ENCODE results near the gene IDH3A.

IDH3A gene

DNA sequence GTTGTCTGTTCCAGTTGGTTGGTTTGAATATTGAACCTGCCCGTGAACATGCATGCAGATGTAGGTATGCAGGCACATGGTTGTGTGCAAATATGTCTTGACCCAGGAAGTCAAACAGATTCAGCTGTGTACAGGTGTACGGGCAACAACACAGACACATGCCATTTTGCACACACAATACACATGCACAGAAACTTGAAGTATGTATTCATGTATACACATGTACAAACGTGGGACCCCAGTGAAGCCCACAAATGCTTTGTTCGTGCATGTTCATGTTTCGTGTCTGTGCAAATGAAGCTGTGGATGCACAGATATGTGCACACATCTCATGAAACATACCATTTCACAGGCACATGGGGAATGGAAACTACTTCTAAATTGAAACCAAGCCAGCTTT is 30.7 kb downstream of the IDH3A start:
- H3K56ac ChIP-seq (ENCODE audit: low read length): no peak overlapping the region
- H3K27ac ChIP-seq (ENCODE audit: low read depth, low read length): no peak overlapping the region
- H2BK15ac ChIP-seq (replicated peaks; ENCODE audit: low read depth): no peak overlapping the region
- no peaks in the 10 kb centered on the region for H3K27me3 ChIP-seq (ENCODE audit: insufficient read depth, low read length, poor library complexity)
- WGBS (ENCODE audit: extremely low coverage, insufficient coverage, low lambda C conversion rate): no CpG with 5 or more reads among the region's 5 CpGs
- H3K18ac ChIP-seq (ENCODE audit: low read length): no peak overlapping the region
- no peak for DNase-seq
- no peak overlapping the region for H3K4me2 ChIP-seq (ENCODE audit: low read length)
- no peak overlapping the region for H3K23ac ChIP-seq (ENCODE audit: low read length)
- H4K5ac ChIP-seq (ENCODE audit: low read length): no peak overlapping the region
- no peaks in the 10 kb centered on the region for H3K4me1 ChIP-seq (ENCODE audit: control insufficient read depth, low read depth, low read length)
- no peaks in the 10 kb centered on the region for H3K79me2 ChIP-seq (ENCODE audit: control insufficient read depth, insufficient read depth, low read length)
- H2BK5ac ChIP-seq (ENCODE audit: low read length): no peak overlapping the region
- H3K9ac ChIP-seq (ENCODE audit: low read length): no peak overlapping the region
- no peaks in the 10 kb centered on the region for H3K36me3 ChIP-seq (ENCODE audit: control insufficient read depth, insufficient read depth, low read length)
- H3K4me3 ChIP-seq (ENCODE audit: low read length): no peak overlapping the region
- H2BK120ac ChIP-seq (ENCODE audit: low read depth, low read length): no peak overlapping the region
- no peak overlapping the region for H2AK5ac ChIP-seq (ENCODE audit: low read length)
- H3K4ac ChIP-seq (ENCODE audit: low read depth, low read length): no peak overlapping the region
- no peak overlapping the region for H4K8ac ChIP-seq (ENCODE audit: low read depth, low read length)
- no peaks in the 10 kb centered on the region for H3K79me1 ChIP-seq (ENCODE audit: low read length)

DNA sequence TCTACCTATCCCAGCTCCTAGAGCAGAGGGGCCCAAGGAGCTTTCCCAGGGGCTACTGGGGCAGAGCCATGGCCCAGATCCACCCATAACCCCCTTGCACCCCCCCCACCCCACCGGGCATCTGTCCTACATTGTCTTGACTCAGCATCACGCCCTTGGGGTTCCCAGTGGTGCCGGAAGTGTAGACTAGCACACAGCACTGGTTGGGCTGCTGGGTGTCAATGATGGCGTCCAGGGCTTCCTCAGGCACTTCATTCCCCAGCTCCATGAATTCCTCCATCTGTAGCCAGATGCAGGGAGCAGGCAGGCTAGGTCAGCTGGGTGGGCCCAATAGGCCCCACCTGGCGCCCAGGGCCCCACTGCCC is 33.2 kb downstream of the IDH3A start:
- DNase-seq: no peak
- no CpG with 5 or more reads among the region's 5 CpGs for WGBS (ENCODE audit: extremely low coverage, insufficient coverage, low lambda C conversion rate)
- no peak overlapping the region for H3K9ac ChIP-seq (ENCODE audit: low read length)

DNA sequence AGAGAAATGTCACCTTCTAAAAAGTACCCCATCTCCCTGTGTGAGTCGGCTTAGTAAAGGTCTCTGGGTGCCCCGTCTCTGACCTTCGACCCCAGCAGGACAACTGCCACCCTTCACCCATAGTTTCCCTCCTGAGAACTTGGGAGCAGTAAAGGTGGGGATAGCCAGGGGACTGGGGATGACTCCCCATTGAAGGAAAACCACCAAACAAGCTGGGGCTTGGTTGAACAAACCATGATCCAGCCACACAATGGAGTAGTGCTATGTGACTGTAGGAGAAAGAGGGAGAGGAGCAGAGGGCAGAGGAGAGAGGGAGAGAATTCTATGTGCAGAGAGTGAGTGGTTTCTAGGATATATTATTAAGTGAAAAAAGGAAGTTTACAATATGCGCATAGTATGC is 33.7 kb downstream of the IDH3A start:
- H3K4ac ChIP-seq (ENCODE audit: low read depth, low read length): no peak overlapping the region
- H4K8ac ChIP-seq (ENCODE audit: low read depth, low read length): no peak overlapping the region
- no peak overlapping the region for H4K5ac ChIP-seq (ENCODE audit: low read length)
- H3K4me3 ChIP-seq (ENCODE audit: low read length): no peak overlapping the region
- H2BK15ac ChIP-seq (replicated peaks; ENCODE audit: low read depth): no peak overlapping the region
- H3K79me1 ChIP-seq (ENCODE audit: low read length): no peaks in the 10 kb centered on the region
- H2BK5ac ChIP-seq (ENCODE audit: low read length): no peak overlapping the region
- H3K4me1 ChIP-seq (ENCODE audit: control insufficient read depth, low read depth, low read length): no peaks in the 10 kb centered on the region
- H3K36me3 ChIP-seq (ENCODE audit: control insufficient read depth, insufficient read depth, low read length): no peaks in the 10 kb centered on the region
- H3K18ac ChIP-seq (ENCODE audit: low read length): no peak overlapping the region
- H3K4me2 ChIP-seq (ENCODE audit: low read length): no peak overlapping the region
- H3K9ac ChIP-seq (ENCODE audit: low read length): no peak overlapping the region
- WGBS (ENCODE audit: extremely low coverage, insufficient coverage, low lambda C conversion rate): no CpG with 5 or more reads among the region's 4 CpGs
- no peak overlapping the region for H3K56ac ChIP-seq (ENCODE audit: low read length)
- no peaks in the 10 kb centered on the region for H3K27me3 ChIP-seq (ENCODE audit: insufficient read depth, low read length, poor library complexity)
- H2BK120ac ChIP-seq (ENCODE audit: low read depth, low read length): no peak overlapping the region
- H3K79me2 ChIP-seq (ENCODE audit: control insufficient read depth, insufficient read depth, low read length): no peaks in the 10 kb centered on the region
- no peak for DNase-seq
- H2AK5ac ChIP-seq (ENCODE audit: low read length): no peak overlapping the region
- H3K27ac ChIP-seq (ENCODE audit: low read depth, low read length): no peak overlapping the region
- no peak overlapping the region for H3K23ac ChIP-seq (ENCODE audit: low read length)

More for the DNA sequence above, 33.2 kb downstream of the IDH3A start:
- no peak overlapping the region for H2BK5ac ChIP-seq (ENCODE audit: low read length)
- no peaks in the 10 kb centered on the region for H3K27me3 ChIP-seq (ENCODE audit: insufficient read depth, low read length, poor library complexity)
- no peak overlapping the region for H3K4ac ChIP-seq (ENCODE audit: low read depth, low read length)
- no peak overlapping the region for H3K23ac ChIP-seq (ENCODE audit: low read length)
- no peak overlapping the region for H2BK120ac ChIP-seq (ENCODE audit: low read depth, low read length)
- H4K5ac ChIP-seq (ENCODE audit: low read length): no peak overlapping the region
- H2BK15ac ChIP-seq (replicated peaks; ENCODE audit: low read depth): no peak overlapping the region
- H3K4me1 ChIP-seq (ENCODE audit: control insufficient read depth, low read depth, low read length): no peaks in the 10 kb centered on the region
- H3K4me3 ChIP-seq (ENCODE audit: low read length): no peak overlapping the region
- H3K18ac ChIP-seq (ENCODE audit: low read length): no peak overlapping the region
- no peak overlapping the region for H3K27ac ChIP-seq (ENCODE audit: low read depth, low read length)
- no peaks in the 10 kb centered on the region for H3K79me2 ChIP-seq (ENCODE audit: control insufficient read depth, insufficient read depth, low read length)
- H2AK5ac ChIP-seq (ENCODE audit: low read length): no peak overlapping the region
- no peak overlapping the region for H3K4me2 ChIP-seq (ENCODE audit: low read length)
- no peaks in the 10 kb centered on the region for H3K36me3 ChIP-seq (ENCODE audit: control insufficient read depth, insufficient read depth, low read length)
- no peak overlapping the region for H4K8ac ChIP-seq (ENCODE audit: low read depth, low read length)
- H3K56ac ChIP-seq (ENCODE audit: low read length): no peak overlapping the region
- H3K79me1 ChIP-seq (ENCODE audit: low read length): no peaks in the 10 kb centered on the region

DNA sequence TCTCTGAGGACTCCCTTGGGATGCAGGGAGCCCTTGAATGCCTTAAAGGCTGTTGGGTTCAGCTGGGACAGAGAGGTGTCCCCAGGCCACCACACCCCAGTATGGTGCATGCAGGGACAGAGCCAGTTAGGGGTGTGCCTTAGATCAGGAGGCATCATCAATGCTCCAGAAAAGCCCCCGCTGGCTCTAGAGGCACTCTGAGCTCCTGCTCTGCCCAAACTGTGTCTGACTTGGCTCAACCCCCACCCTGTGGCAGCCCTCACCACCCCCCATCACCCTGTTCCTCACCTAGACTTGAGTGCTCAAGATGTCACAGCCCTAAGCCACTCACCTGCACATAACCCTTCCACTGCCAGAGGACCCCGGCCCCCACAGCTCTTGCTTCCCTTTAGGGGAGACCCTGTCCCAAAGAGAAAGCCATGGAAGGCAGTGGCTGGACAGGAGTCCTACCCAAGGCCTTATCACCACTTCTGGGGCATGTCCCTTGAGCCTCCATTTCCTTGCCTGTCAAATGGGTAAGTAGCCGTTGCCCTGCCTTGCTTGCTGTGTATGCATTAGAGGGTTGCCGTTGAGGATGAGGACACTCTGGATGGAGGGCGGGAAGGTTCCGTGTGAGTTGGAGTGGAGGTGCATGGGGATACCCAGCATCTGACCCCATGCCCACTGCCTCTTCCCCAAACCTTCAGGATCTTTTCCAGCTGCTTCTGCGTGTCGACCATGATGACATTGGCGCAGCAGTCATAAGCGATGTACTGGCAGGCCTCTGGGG is 43.8 kb downstream of the IDH3A start:
- no peak overlapping the region for H3K4me2 ChIP-seq (ENCODE audit: low read length)
- H3K9ac ChIP-seq (ENCODE audit: low read length): no peak overlapping the region
- no peak overlapping the region for H2AK5ac ChIP-seq (ENCODE audit: low read length)
- H2BK120ac ChIP-seq (ENCODE audit: low read depth, low read length): no peak overlapping the region
- H3K79me2 ChIP-seq (ENCODE audit: control insufficient read depth, insufficient read depth, low read length): no peaks in the 10 kb centered on the region
- no peaks in the 10 kb centered on the region for H3K36me3 ChIP-seq (ENCODE audit: control insufficient read depth, insufficient read depth, low read length)
- no CpG with 5 or more reads among the region's 10 CpGs for WGBS (ENCODE audit: extremely low coverage, insufficient coverage, low lambda C conversion rate)
- no peak overlapping the region for H3K56ac ChIP-seq (ENCODE audit: low read length)
- H3K23ac ChIP-seq (ENCODE audit: low read length): no peak overlapping the region
- H4K5ac ChIP-seq (ENCODE audit: low read length): no peak overlapping the region
- no peak overlapping the region for H3K27ac ChIP-seq (ENCODE audit: low read depth, low read length)
- no peak for DNase-seq
- H3K18ac ChIP-seq (ENCODE audit: low read length): no peak overlapping the region
- H4K8ac ChIP-seq (ENCODE audit: low read depth, low read length): no peak overlapping the region
- no peaks in the 10 kb centered on the region for H3K27me3 ChIP-seq (ENCODE audit: insufficient read depth, low read length, poor library complexity)
- H3K4me3 ChIP-seq (ENCODE audit: low read length): no peak overlapping the region
- H2BK15ac ChIP-seq (replicated peaks; ENCODE audit: low read depth): no peak overlapping the region
- no peaks in the 10 kb centered on the region for H3K4me1 ChIP-seq (ENCODE audit: control insufficient read depth, low read depth, low read length)
- no peak overlapping the region for H3K4ac ChIP-seq (ENCODE audit: low read depth, low read length)
- H3K79me1 ChIP-seq (ENCODE audit: low read length): no peaks in the 10 kb centered on the region
- no peak overlapping the region for H2BK5ac ChIP-seq (ENCODE audit: low read length)

DNA sequence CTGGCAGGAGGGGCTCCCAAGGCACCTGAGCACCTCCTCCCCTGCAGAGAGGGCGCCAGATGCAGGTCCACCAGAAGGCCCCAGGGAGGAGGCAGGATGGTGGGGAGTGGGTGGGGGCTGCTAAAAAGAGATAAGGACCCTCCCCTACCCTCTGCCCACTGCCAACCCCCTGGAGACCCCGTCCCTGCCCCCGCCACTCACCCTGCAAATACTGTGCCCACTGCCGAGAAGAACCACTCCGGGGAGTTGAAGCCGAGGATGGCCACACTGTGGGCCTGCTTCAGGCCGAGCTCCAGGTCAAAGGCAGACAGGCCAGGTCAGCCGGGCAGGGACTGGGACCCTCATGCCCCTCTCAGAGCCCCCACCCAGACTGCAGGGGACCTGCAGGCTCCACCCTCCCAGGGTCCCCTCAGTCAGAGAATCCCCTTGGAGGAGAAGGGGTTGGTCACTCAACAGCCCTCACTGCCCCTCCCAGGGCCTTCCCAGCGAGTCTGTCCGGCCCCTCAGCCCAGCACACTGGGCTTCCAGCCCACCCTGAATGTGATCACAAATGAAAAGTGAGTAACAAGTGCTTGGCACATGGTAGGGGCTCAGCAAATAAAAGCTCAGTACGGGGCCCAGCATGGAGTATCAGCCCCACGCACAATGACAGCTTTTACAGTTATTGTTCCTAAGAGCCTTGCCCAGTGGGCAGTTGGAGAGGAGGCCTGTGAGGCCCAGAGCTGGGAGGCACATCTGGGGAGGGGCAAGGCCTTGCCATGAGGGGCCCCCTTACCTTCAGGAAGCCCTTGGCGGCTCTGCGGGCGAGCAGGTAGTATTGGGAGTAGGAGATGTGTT is 44.8 kb downstream of the IDH3A start:
- H2AK5ac ChIP-seq (ENCODE audit: low read length): no peak overlapping the region
- DNase-seq: no peak
- no peak overlapping the region for H3K9ac ChIP-seq (ENCODE audit: low read length)
- no peak overlapping the region for H2BK5ac ChIP-seq (ENCODE audit: low read length)
- H3K4me2 ChIP-seq (ENCODE audit: low read length): no peak overlapping the region
- no peak overlapping the region for H3K56ac ChIP-seq (ENCODE audit: low read length)
- H3K23ac ChIP-seq (ENCODE audit: low read length): no peak overlapping the region
- H2BK120ac ChIP-seq (ENCODE audit: low read depth, low read length): no peak overlapping the region
- H4K5ac ChIP-seq (ENCODE audit: low read length): no peak overlapping the region
- WGBS (ENCODE audit: extremely low coverage, insufficient coverage, low lambda C conversion rate): no CpG with 5 or more reads among the region's 15 CpGs
- H3K27ac ChIP-seq (ENCODE audit: low read depth, low read length): no peak overlapping the region
- H3K18ac ChIP-seq (ENCODE audit: low read length): no peak overlapping the region
- no peak overlapping the region for H2BK15ac ChIP-seq (replicated peaks; ENCODE audit: low read depth)
- no peaks in the 10 kb centered on the region for H3K79me1 ChIP-seq (ENCODE audit: low read length)
- no peaks in the 10 kb centered on the region for H3K27me3 ChIP-seq (ENCODE audit: insufficient read depth, low read length, poor library complexity)
- no peaks in the 10 kb centered on the region for H3K36me3 ChIP-seq (ENCODE audit: control insufficient read depth, insufficient read depth, low read length)
- H3K4me1 ChIP-seq (ENCODE audit: control insufficient read depth, low read depth, low read length): no peaks in the 10 kb centered on the region
- H4K8ac ChIP-seq (ENCODE audit: low read depth, low read length): no peak overlapping the region
- no peak overlapping the region for H3K4ac ChIP-seq (ENCODE audit: low read depth, low read length)
- H3K4me3 ChIP-seq (ENCODE audit: low read length): no peak overlapping the region
- no peaks in the 10 kb centered on the region for H3K79me2 ChIP-seq (ENCODE audit: control insufficient read depth, insufficient read depth, low read length)

Data from mesendoderm (in vitro differentiated cells).